ENCODE results near the gene PIP5K1C. TPM values are rescaled to one million over a fixed set of nuclear protein-coding genes. Genes with fewer than 3 reads are reported as not detected.
A peak's percentile ranks its signal among the peaks of the same experiment; 100 is the strongest.
"Not testable (repeated sequence)": the region's sequence is repeated elsewhere in the genome, so short reads cannot be mapped to it uniquely, and the experiment has no call there.

The PIP5K1C gene
- total RNA-seq, 4 donors from 2014 or later: 73.2 to 180 (median 99.9) TPM

DNA sequence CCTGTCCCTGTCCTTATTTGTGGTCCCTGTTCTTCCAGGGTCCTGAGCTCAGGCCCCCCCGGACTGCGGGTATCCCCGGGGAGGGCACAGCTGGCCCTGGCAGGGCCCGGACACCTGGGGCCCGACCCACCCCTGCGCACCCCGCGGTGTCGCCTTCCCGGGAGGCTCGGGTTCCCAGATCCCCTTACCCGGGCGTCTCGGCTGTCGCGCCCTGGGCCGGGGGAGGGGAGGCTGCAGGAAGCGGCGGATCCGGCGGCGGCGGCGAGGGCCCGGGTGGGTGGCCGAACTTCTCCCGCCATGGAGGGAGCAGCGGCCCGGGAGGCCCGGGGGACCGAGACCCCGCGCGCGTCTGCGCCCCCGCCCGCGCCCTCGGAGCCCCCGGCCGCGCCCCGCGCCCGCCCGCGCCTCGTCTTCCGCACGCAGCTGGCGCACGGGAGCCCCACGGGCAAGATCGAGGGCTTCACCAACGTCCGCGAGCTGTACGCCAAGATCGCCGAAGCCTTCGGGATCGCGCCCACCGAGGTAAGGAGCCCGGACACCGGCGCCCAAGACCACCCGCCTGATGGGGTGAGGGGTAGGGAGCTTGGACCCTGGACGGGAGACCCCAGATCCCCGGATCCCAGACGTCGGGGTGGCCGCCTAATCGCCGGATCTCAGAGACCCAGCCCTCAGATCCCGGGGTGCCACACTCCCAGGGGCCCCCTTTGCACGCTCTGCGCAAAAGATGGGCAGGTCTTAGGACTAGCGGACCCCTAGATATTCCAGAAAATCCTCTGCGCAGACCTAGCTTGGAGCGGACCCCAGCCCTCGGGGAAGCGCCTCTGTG lies 114.8 kb downstream of the PIP5K1C start, which contains the start of gene GIPC3:
TSS of gene GIPC3 (plus strand) at position 178 of the 826 bp plus-strand sequence. CDS start at position 298, 120 bp downstream.
- H3K27ac ChIP-seq (replicated peaks in 1 of 4): peak within 1 kb of the TSS; percentile 49 to 84 (median 66)
- H3K9me3 ChIP-seq: no peaks in the 10 kb centered on the region
- peaks cover 14 to 31% (median 30%) of the 10 kb centered on the region in 4 donors for H3K4me1 ChIP-seq
- H3K36me3 ChIP-seq: peaks cover 0 to 4% (median 0%) of the 10 kb centered on the region in 4 donors
- peaks cover 0 to 15% (median 0%) of the 10 kb centered on the region in 4 donors for H3K27me3 ChIP-seq
- no peak for DNase-seq (ENCODE audit: extremely low spot score)
- 5% methylated on average over 22 of the region's 84 CpGs for WGBS
- intact Hi-C loops (cut with DNase I): no loop called here
- peak within 1 kb of the TSS; percentile 51 to 60 (median 54) for H3K4me3 ChIP-seq
- TF ChIP-seq POLR2A (IDR thresholded peaks at IDR 0.05; ENCODE audit: low read depth): no peak

DNA sequence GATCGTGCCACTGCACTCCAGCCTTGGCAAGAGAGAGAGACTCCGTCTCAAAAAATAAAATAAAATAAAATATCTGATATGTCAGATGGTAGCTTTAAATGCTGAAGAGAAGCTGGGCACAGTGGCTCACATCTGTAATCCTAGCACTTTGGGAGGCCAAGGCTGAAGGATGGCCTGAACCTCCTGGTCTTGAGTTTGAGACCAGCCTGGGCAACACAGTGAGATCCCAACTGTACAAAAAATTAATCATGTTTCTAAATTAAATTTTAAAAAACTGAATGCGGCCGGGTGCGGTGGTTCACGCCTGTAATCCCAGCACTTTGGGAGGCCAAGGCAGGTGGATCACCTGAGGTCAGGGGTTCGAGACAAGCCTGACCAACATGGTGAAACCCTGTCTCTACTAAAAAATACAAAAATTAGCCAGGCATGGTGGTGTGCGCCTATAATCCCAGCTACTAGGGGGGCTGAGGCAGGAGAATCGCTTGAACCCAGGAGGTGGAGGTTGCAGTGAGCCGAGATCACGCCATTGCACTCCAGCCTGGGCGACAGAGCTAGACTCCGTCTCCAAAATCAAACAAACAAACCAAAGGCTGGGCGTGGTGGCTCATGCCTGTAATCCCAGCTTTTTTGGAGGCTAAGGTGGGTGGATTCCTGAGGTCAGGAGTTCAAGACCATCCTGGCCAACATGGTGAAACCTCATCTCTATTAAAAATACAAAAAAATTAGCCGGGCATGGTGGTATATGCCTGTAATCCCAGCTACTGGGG lies 116.0 kb downstream of the PIP5K1C start:
- 85% methylated on average over 15 of the region's 15 CpGs for WGBS
- Histone ChIP-seq H3K4me1 (peaks cover 14 to 43% (median 41%) of the 10 kb centered on the region in 4 donors), H3K27me3 (peaks cover 0 to 15% (median 0%) of the 10 kb centered on the region in 4 donors)
- H3K27ac ChIP-seq (replicated peaks in 1 of 4); H3K9me3 ChIP-seq; H3K4me3 ChIP-seq; H3K36me3 ChIP-seq; DNase-seq (ENCODE audit: extremely low spot score); intact Hi-C loops (cut with DNase I): not testable (repeated sequence)

DNA sequence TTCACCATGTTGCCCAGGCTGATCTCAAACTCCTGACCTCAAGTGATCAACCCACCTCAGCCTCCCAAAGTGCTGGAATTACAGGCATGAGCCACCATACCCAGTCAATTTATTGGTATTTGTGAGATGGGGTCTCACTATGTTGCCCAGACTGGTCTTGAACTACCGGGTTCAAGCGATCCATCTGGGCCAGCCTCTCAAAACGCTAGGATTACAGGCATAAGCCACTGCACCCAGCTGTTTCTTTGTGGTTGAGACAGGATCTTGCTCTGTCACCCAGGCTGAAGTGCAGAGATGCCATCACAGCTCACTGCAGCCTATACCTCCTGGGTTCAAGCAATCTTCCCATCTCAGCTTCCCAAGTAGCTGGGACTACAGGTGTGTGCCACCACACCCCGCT lies 118.5 kb downstream of the PIP5K1C start:
- H3K36me3 ChIP-seq; H3K4me3 ChIP-seq; DNase-seq (ENCODE audit: extremely low spot score); intact Hi-C loops (cut with DNase I); H3K9me3 ChIP-seq: not testable (repeated sequence)
- peaks cover 0 to 15% (median 0%) of the 10 kb centered on the region in 4 donors for H3K27me3 ChIP-seq
- peaks cover 13 to 53% (median 42%) of the 10 kb centered on the region in 4 donors for H3K4me1 ChIP-seq
- peak overlapping the region in 3 of 4 donors; percentile 75 to 85 (median 76) for H3K27ac ChIP-seq (replicated peaks in 1 of 4)
- 85% methylated on average over 4 of the region's 4 CpGs for WGBS

Other genes starting within 250 kb of the PIP5K1C start
- not detected for gene SMIM24, start 219.9 kb downstream of the PIP5K1C start, total RNA-seq
- gene SMIM44, start 217.0 kb downstream of the PIP5K1C start, total RNA-seq: not detected
- gene DOHH, start 199.8 kb downstream of the PIP5K1C start, total RNA-seq: 10 to 100 TPM; 19.5 to 37.5 (median 25.8) TPM
- 10 to 100 TPM; 15.8 to 41.2 (median 31.4) TPM for gene FZR1, start 194.2 kb downstream of the PIP5K1C start, total RNA-seq
- gene TEKTIP1, start 161.3 kb downstream of the PIP5K1C start, total RNA-seq: not detected
- gene MFSD12, start 142.9 kb downstream of the PIP5K1C start, total RNA-seq: 10 to 100 TPM; 28.2 to 87.0 (median 62.4) TPM
- 100 to 1,000 TPM; 136 to 202 (median 161) TPM for gene HMG20B, start 127.5 kb downstream of the PIP5K1C start, total RNA-seq
- 10 to 100 TPM in 1 of 4 donors, 1 to 10 TPM in 3; 4.1 to 17.5 (median 4.9) TPM for gene GIPC3, start 115.0 kb downstream of the PIP5K1C start, total RNA-seq
- gene TBXA2R, start 93.6 kb downstream of the PIP5K1C start, total RNA-seq: 10 to 100 TPM in 1 of 4 donors, 1 to 10 TPM in 3; 4.8 to 17.2 (median 7.7) TPM
- gene CACTIN, start 73.7 kb downstream of the PIP5K1C start, total RNA-seq: 10 to 100 TPM; 28.7 to 45.0 (median 34.2) TPM
- gene TJP3, start 7.9 kb upstream of the PIP5K1C start, total RNA-seq: 1 to 10 TPM in 1 of 4 donors, under 1 TPM in 2, not detected in 1; 0.06 to 4.2 (median 0.17) TPM
- gene APBA3, start 61.2 kb upstream of the PIP5K1C start, total RNA-seq: 10 to 100 TPM; 13.7 to 40.5 (median 24.4) TPM
- 10 to 100 TPM; 45.2 to 84.3 (median 77.4) TPM for gene MRPL54, start 62.2 kb upstream of the PIP5K1C start, total RNA-seq
- gene RAX2, start 71.8 kb upstream of the PIP5K1C start, total RNA-seq: not detected
- gene MATK, start 85.9 kb upstream of the PIP5K1C start, total RNA-seq: 1 to 10 TPM in 3 of 4 donors, under 1 TPM in 1; 0.13 to 2.9 (median 1.8) TPM
- gene ZFR2, start 168.6 kb upstream of the PIP5K1C start, total RNA-seq: under 1 TPM in 1 of 4 donors, not detected in 3; 0.69 TPM
- 1 to 10 TPM in 1 of 4 donors, under 1 TPM in 3; 0.42 to 1.3 (median 0.82) TPM for gene ATCAY, start 180.2 kb upstream of the PIP5K1C start, total RNA-seq
- 1 to 10 TPM in 1 of 4 donors, under 1 TPM in 2, not detected in 1; 0.39 to 2.1 (median 0.69) TPM for gene NMRK2, start 232.6 kb upstream of the PIP5K1C start, total RNA-seq